ENCODE measurements around the gene ANKRD31. TPM values are rescaled to one million over a fixed set of nuclear protein-coding genes. Genes with fewer than 3 reads are reported as not detected.

ANKRD31 gene
- total RNA-seq, 1 experiment from 2014 or later = 0.11 TPM

DNA sequence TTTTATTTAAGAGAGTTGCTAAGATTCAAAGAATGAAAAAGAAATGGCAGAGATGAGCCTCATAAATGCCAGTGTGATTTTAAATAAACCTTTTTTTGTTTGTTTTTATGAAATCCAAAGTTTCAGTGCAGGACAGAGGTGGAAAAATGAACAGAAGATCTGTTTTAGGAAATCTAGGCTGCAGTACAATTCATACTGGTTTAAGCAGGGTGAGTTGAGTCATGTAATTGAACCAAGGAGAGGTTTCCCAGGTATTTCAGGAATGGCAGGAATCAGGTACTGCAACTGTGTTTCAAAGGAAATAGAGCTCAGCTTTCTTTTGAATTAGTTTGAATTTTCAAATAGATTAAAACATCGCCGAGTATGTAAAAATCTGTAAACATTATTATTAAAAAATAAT is 3.0 kb upstream of the ANKRD31 start:
- Histone ChIP-seq H3K79me2 (ENCODE audit: insufficient read depth, low read length) (no peaks in the 10 kb centered on the region), H2AK5ac (ENCODE audit: insufficient read length, low read length) (no peak overlapping the region), H2BK20ac (ENCODE audit: low read depth, low read length, poor library complexity, severe bottlenecking) (no peak overlapping the region), H2BK120ac (ENCODE audit: low read depth, low read length, poor library complexity, severe bottlenecking) (no peak overlapping the region), H3K9me3 (ENCODE audit: control insufficient read depth, low read depth, low read length) (no peaks in the 10 kb centered on the region), H4K5ac (ENCODE audit: insufficient read length, low read depth, low read length) (no peak overlapping the region), H3K23me2 (ENCODE audit: insufficient read length, low read depth, low read length, poor library complexity, severe bottlenecking) (no peaks in the 10 kb centered on the region), H4K8ac (replicated peaks; ENCODE audit: insufficient read length, low read depth, low read length) (no peak overlapping the region), H3K56ac (ENCODE audit: insufficient read length, low read depth, low read length) (no peak overlapping the region), H3K4me1 (ENCODE audit: insufficient read depth, low read length) (peaks cover 3% of the 10 kb centered on the region; the same call in 1 of the 2 replicates), H2AFZ (ENCODE audit: low read length) (no peak overlapping the region), H3K4ac (ENCODE audit: low read depth, low read length) (no peak overlapping the region), H2BK15ac (ENCODE audit: low read depth, low read length) (no peak overlapping the region), H4K20me1 (ENCODE audit: control insufficient read depth, insufficient read depth, insufficient read length) (no peaks in the 10 kb centered on the region), H2BK12ac (ENCODE audit: insufficient read length, low read depth, low read length) (no peak overlapping the region), H3T11ph (ENCODE audit: low read length) (no peak overlapping the region), H4K91ac (ENCODE audit: insufficient read length, low read depth, low read length) (no peak overlapping the region), H3K14ac (ENCODE audit: insufficient read depth, low read length) (no peak overlapping the region), H3K27ac (ENCODE audit: insufficient read length, low read depth, low read length) (peak overlapping the region; percentile 42), H3K23ac (ENCODE audit: insufficient read length, low read depth, low read length) (no peak overlapping the region), H2BK5ac (ENCODE audit: insufficient read length, low read length) (no peak overlapping the region), H3K18ac (ENCODE audit: insufficient read length, low read depth, low read length) (no peak overlapping the region), H3K4me2 (ENCODE audit: insufficient read depth, insufficient read length, low read length) (no peak overlapping the region), H3K79me1 (ENCODE audit: insufficient read depth, low read depth, low read length, poor library complexity, severe bottlenecking) (no peaks in the 10 kb centered on the region), H3K9ac (ENCODE audit: extremely low read depth, insufficient read length, low read length) (no peak overlapping the region), H3K27me3 (ENCODE audit: insufficient read depth, low read length) (no peaks in the 10 kb centered on the region)
- no CpG with 5 or more reads among the region's 2 CpGs for WGBS (ENCODE audit: extremely low coverage, insufficient read length, low lambda C conversion rate)
- Mint-ChIP-seq H3K36me3 (ENCODE audit: insufficient read depth in 1 of 3, low read depth in 3 of 3) (no peaks in the 10 kb centered on the region), H3K4me1 (peaks cover 44 to 45% of the 10 kb centered on the region in 2 experiments), H3K9me3 (no peaks in the 10 kb centered on the region), H3K27ac (peak overlapping the region; percentile 29 to 88 (median 77); a peak in 6 of 7 replicates), H3K4me3 (no peak overlapping the region), H3K27me3 (ENCODE audit: low read depth) (no peaks in the 10 kb centered on the region)
- no peak for DNase-seq
- TF ChIP-seq, protein P1, sequence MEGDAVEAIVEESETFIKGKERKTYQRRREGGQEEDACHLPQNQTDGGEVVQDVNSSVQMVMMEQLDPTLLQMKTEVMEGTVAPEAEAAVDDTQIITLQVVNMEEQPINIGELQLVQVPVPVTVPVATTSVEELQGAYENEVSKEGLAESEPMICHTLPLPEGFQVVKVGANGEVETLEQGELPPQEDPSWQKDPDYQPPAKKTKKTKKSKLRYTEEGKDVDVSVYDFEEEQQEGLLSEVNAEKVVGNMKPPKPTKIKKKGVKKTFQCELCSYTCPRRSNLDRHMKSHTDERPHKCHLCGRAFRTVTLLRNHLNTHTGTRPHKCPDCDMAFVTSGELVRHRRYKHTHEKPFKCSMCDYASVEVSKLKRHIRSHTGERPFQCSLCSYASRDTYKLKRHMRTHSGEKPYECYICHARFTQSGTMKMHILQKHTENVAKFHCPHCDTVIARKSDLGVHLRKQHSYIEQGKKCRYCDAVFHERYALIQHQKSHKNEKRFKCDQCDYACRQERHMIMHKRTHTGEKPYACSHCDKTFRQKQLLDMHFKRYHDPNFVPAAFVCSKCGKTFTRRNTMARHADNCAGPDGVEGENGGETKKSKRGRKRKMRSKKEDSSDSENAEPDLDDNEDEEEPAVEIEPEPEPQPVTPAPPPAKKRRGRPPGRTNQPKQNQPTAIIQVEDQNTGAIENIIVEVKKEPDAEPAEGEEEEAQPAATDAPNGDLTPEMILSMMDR (conservative IDR thresholded peaks at IDR 0.05) = no peak; the same call in 2 of the 3 replicates
